Psoas muscle (tissue), 8 donors: ENCODE results near the gene ANKLE1. TPM values are rescaled to one million over a fixed set of nuclear protein-coding genes. Genes with fewer than 3 reads are reported as not detected.

ENCODE experiments used
- ATAC-seq, 4 donors: fragments of 200-7000 bp; cut with Tn5 transposase; one replicate each; pipeline ENCODE4 v1.9.1; 2020; ENCODE audit warnings: moderate library complexity in 3 of 4, mild to moderate bottlenecking in 2 of 4
- DNase-seq, 2 donors: peaks; one replicate each; pipeline ENCODE4 v3.0.0-alpha.2; 2020
- H3K27ac ChIP-seq: fragments of 200-600 bp; one replicate; pipeline ENCODE4 v1.8.0; 2022
- H3K27me3 ChIP-seq, 3 donors: fragments of 200-600 bp in 1 of 3; one replicate each; pipeline versions ENCODE4 v1.6.1 to v1.8.0; 2013 to 2022; ENCODE audit warnings: low read length in 2 of 3, mild to moderate bottlenecking in 2 of 3, moderate library complexity in 1 of 3; ENCODE audit not compliant: insufficient read depth in 3 of 3
- H3K36me3 ChIP-seq, 2 donors: fragments of 200-600 bp in 1 of 2; one replicate each; pipeline versions ENCODE4 v1.6.1 to v1.8.0; 2013 to 2022; ENCODE audit warnings: low read depth in 1 of 2, mild to moderate bottlenecking in 1 of 2, moderate library complexity in 1 of 2; ENCODE audit not compliant: insufficient read depth in 1 of 2
- H3K4me1 ChIP-seq: fragments of 200-600 bp; one replicate; pipeline ENCODE4 v1.8.0; 2022
- H3K4me3 ChIP-seq: fragments of 200-600 bp; one replicate; pipeline ENCODE4 v1.8.0; 2022; ENCODE audit warnings: mild to moderate bottlenecking
- H3K9me3 ChIP-seq: fragments of 200-600 bp; one replicate; pipeline ENCODE4 v1.8.0; 2022
- CTCF ChIP-seq: fragments of 200-600 bp; IDR thresholded peaks from one replicate; pipeline ENCODE4 v1.8.0; 2022; ENCODE audit warnings: antibody characterized with exemption
- whole genome bisulfite sequencing, 3 donors: extraction: QIAGEN DNeasy Blood & Tissue Kit; methylation state at CpG; one replicate each; pipeline versions ENCODE4 v1.1.6 to v1.1.7; 2013; 5-methylcytosine and 5-hydroxymethylcytosine counted together
- intact Hi-C, 2 donors: fragments of 100-400 bp; cut with DNase I; formaldehyde crosslinking; loops; one replicate each; pipeline versions ENCODE4 v1.11.0 to v1.14.2; 2022
- polyA plus RNA-seq, 3 donors: library from polyadenylated mRNA; stranded (reverse); fragments of 200-250 nt; gene quantifications; one replicate each; pipeline ENCODE4 v1.2.3, GENCODE V29; 2013
- total RNA-seq, 4 donors: library from RNA; stranded (reverse); fragmentation: NEBNext Ultra II Directional in 2 of 4; extraction: Animal tissue kit (Norgen Biotek cat#: 25700) in 2 of 4; gene quantifications; one replicate each; pipeline versions ENCODE4 v1.2.1 to v1.2.4, GENCODE V29; 2021 to 2023
- donor health status: healthy with polysubstance abuse.
- donor health status: DM: no; HTN: no; CAD: no; lungs with moderate emphysema.
- donor health status: Bipolar disorder and iron deficiency.
- donor health status: healthy.
- donor health status: DM: yes; HTN: yes; CAD: no.
- donor health status: DM: no; HTN: no; CAD: no.
- donor health status: DM: no; HTN: no; CAD: no.
- donor health status: DM: yes; HTN: yes; CAD: no.

The ANKLE1 gene
- total and polyA plus RNA-seq, 7 donors, result 0.07 to 0.26 (median 0.13) TPM; not detected in 2

GRCh38 chr19:17249887-17250548, 31.7 kb upstream of the ANKLE1 start:
- Histone ChIP-seq H3K9me3 (no peaks in the 10 kb centered on the region), H3K36me3 (no peaks in the 10 kb centered on the region), H3K27ac (no peak overlapping the region), H3K27me3 (peaks cover 0 to 3% (median 0%) of the 10 kb centered on the region in 3 donors), H3K4me3 (no peak overlapping the region), H3K4me1 (peaks cover 8% of the 10 kb centered on the region)
- no peak for TF ChIP-seq CTCF
- ATAC-seq (no peak), DNase-seq (no peak)
- intact Hi-C loops, result no loop called here
- WGBS, 3 donors, result 71 to 92% (median 84%) methylated on average over 14 to 15 of the region's 15 CpGs

GRCh38 chr19:17254636-17255035, 27.1 kb upstream of the ANKLE1 start:
- TF ChIP-seq CTCF, result no peak
- Histone ChIP-seq H3K9me3 (no peaks in the 10 kb centered on the region), H3K4me3 (no peak overlapping the region), H3K27ac (no peak overlapping the region), H3K4me1 (no peaks in the 10 kb centered on the region), H3K36me3 (no peaks in the 10 kb centered on the region), H3K27me3 (peaks cover 0 to 3% (median 0%) of the 10 kb centered on the region in 3 donors)
- DNase-seq (no peak), ATAC-seq (no peak)
- intact Hi-C loops, result no loop called here
- WGBS, 3 donors, result 84 to 90% (median 85%) methylated on average over 10 of the region's 10 CpGs

GRCh38 chr19:17255150-17255621, 26.5 kb upstream of the ANKLE1 start:
- TF ChIP-seq CTCF, result no peak
- ATAC-seq (no peak), DNase-seq (no peak)
- peaks cover 0 to 3% (median 0%) of the 10 kb centered on the region in 3 donors for H3K27me3 ChIP-seq
- WGBS, 3 donors, result 32 to 44% (median 34%) methylated on average over 18 of the region's 18 CpGs
- H3K4me3 ChIP-seq, result no peak overlapping the region
- intact Hi-C loops, result no loop called here
- H3K9me3 ChIP-seq, result no peaks in the 10 kb centered on the region
- H3K27ac ChIP-seq, result no peak overlapping the region
- H3K4me1 ChIP-seq, result no peaks in the 10 kb centered on the region
- no peaks in the 10 kb centered on the region for H3K36me3 ChIP-seq

GRCh38 chr19:17256130-17256529, 25.6 kb upstream of the ANKLE1 start:
- intact Hi-C loops, result no loop called here
- H3K27me3 ChIP-seq, result peaks cover 0 to 3% (median 0%) of the 10 kb centered on the region in 3 donors
- DNase-seq (no peak), ATAC-seq (no peak)
- no peak overlapping the region for H3K27ac ChIP-seq
- H3K4me3 ChIP-seq, result no peak overlapping the region
- no peak for TF ChIP-seq CTCF
- WGBS, 3 donors, result 84 to 92% (median 84%) methylated on average over 3 of the region's 3 CpGs
- no peaks in the 10 kb centered on the region for H3K9me3 ChIP-seq
- no peaks in the 10 kb centered on the region for H3K36me3 ChIP-seq
- H3K4me1 ChIP-seq, result no peaks in the 10 kb centered on the region
